Epithelial cell of proximal tubule (primary cell): Measurements from ENCODE around the gene HS3ST3A1. TPM values are rescaled to one million over a fixed set of nuclear protein-coding genes. Genes with fewer than 3 reads are reported as not detected.

ENCODE experiments used
- DNase-seq: peaks from one replicate; pipeline ENCODE4 v3.0.0-alpha.2; 2011; ENCODE audit warnings: low read depth
- H3K4me3 ChIP-seq: 2 replicates; pipeline ENCODE4 v1.5.1; 2011; ENCODE audit warnings: low read depth, mild to moderate bottlenecking, low read length
- total RNA-seq: library from RNA; depleted of rRNA; stranded (reverse); fragments of >200 nt; gene quantifications from 2 replicates; pipeline ENCODE4 v1.2.3, GENCODE V29; 2015
- TF ChIP-seq, protein P1 (sequence below): conservative IDR thresholded peaks from 2 replicates; pipeline ENCODE4 v1.5.1; 2012; ENCODE audit warnings: low read depth, mild to moderate bottlenecking, low read length

Gene HS3ST3A1
- total RNA-seq, 1 donor from 2014 or later: 5.8 TPM

DNA sequence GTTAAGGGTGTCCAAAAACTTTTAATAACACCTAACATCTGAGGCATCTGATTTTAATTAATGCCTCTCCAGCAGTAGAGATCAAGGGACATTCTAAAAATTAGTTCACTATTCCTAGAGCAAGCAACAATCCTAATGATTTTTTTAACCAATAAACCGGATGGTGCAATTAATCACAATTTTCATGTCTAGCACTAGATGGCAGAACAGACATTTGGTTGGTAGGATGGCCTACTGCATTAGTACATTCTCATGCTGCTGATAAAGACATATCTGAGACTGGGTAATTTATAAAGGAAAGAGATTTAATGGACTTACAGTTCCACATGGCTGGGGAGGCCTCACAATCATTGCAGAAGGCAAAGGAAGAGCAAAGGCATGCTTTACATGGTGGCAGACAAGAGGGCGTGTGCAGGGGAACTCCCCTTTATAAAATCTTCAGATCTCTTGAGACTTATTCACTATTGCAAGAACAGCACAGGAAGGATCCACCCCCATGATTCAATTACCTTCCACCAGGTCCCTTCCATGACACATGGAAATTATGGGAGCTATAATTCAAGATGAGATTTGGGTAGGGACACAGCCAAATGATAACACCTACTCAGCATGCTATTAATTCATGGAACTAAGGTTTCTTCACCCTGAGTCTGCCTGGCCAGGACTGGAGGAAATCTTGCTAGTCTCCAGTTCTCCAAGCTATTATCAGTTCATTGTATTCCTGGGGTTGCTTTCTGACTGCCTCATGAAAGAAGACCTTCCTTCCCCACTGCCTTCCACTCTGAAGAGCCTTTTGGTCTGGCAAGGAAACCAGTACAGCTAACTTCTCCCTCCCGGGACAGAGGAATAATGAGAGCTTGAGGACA is 24.8 kb downstream of the HS3ST3A1 start:
- TF ChIP-seq, protein P1, sequence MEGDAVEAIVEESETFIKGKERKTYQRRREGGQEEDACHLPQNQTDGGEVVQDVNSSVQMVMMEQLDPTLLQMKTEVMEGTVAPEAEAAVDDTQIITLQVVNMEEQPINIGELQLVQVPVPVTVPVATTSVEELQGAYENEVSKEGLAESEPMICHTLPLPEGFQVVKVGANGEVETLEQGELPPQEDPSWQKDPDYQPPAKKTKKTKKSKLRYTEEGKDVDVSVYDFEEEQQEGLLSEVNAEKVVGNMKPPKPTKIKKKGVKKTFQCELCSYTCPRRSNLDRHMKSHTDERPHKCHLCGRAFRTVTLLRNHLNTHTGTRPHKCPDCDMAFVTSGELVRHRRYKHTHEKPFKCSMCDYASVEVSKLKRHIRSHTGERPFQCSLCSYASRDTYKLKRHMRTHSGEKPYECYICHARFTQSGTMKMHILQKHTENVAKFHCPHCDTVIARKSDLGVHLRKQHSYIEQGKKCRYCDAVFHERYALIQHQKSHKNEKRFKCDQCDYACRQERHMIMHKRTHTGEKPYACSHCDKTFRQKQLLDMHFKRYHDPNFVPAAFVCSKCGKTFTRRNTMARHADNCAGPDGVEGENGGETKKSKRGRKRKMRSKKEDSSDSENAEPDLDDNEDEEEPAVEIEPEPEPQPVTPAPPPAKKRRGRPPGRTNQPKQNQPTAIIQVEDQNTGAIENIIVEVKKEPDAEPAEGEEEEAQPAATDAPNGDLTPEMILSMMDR: peak; percentile 11
- H3K4me3 ChIP-seq: no peak overlapping the region
- no peak for DNase-seq

DNA sequence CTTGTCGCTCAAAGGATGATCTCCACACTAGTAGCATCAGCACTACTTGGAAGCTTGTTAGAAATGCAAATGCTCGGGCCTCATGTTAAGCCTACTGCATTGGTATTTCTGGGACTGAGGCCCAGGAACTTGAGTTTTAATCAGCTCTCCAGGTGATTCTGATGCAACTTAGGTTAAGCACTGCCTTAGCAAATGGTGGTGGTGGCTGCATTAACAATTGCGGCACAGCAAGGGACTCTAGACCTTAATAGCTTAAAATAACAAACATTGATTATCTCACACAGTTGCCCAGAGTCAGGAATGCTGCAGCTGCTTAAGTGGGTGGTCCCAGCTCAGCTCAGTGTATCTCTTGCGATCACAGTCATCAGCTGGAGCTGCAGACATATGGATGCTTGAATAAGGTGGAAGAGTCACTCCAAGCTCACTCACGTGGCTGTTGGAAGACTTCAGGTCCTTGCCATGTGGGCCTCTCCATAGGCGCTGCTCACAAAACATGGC is 25.8 kb downstream of the HS3ST3A1 start:
- DNase-seq: no peak
- TF ChIP-seq, protein P1: no peak
- H3K4me3 ChIP-seq: no peak overlapping the region

DNA sequence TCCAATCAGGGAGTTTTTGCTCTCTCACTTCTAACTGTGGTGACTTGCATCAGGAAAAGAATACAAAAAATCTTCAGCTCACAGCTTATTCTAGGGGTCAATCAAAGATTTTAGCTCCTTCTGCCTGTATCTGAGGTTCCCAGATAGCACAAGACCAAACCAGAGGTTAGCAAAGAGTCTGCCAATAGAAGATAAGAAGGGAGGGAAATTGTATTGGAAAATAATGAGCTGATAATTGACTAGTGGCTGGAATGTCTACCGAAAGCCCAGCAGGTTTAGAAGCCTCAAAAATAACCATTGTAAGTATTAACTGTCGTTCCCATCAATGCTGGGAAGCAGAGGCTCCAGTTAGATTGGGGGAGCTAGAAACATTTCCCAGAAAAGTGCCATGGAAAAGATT is 26.3 kb downstream of the HS3ST3A1 start:
- no peak for DNase-seq
- H3K4me3 ChIP-seq: no peak overlapping the region
- TF ChIP-seq, protein P1: no peak

DNA sequence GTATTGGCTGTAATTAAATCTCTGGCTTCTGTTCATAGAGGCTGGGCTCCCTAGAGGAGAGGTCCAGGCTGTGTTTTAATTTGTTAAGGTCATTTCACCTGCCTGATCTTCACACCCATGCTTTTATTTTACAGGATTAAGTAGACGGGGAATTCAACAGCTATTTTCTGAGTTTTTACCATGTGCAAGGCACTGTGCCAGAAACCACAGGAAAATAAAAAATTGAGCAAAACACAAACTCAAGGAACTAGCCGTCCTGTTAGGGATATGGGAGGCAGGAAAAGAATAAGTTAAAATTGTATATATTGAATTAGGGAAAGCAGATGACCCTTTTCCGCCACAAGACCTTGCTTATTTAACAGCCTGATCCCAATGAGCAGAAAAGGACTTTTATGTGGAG is 29.1 kb downstream of the HS3ST3A1 start:
- DNase-seq: no peak
- TF ChIP-seq, protein P1: no peak

DNA sequence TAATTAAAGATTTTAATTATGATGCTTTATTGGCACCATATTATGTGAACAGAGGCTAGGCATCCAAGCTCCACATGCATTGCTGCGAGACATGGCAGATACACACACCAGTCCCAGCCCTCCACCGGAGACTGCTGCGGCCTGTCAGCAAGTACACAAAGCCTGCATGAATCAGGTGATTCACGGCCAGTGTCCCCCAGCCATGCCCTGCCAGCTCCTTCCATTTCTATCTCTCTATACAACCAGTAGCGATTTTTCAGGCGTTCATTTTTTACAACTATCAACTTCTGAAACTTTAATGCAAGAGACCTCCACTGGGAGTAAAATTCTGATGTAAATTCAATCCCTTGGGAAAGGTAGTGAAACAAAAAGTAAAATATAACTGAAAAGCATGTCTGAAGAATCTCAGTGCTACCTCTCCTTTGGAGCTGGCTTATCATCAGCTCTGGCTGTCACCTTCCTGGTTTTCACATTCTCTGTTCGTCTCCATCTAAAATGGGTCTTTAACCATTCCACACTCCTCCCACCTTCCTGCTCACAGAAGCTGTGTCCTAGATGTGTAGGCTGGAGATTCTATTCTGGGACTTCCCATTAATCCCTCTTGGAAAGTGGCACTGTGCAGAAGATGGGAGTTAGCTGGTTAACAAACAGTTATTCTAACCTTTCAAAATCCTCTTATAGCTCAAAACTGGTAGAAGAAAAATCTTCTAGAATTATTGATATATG is 32.2 kb downstream of the HS3ST3A1 start:
- no peak for DNase-seq
- no peak overlapping the region for H3K4me3 ChIP-seq
- TF ChIP-seq, protein P1: no peak

More for the DNA sequence above, 29.1 kb downstream of the HS3ST3A1 start:
- no peak overlapping the region for H3K4me3 ChIP-seq

DNA sequence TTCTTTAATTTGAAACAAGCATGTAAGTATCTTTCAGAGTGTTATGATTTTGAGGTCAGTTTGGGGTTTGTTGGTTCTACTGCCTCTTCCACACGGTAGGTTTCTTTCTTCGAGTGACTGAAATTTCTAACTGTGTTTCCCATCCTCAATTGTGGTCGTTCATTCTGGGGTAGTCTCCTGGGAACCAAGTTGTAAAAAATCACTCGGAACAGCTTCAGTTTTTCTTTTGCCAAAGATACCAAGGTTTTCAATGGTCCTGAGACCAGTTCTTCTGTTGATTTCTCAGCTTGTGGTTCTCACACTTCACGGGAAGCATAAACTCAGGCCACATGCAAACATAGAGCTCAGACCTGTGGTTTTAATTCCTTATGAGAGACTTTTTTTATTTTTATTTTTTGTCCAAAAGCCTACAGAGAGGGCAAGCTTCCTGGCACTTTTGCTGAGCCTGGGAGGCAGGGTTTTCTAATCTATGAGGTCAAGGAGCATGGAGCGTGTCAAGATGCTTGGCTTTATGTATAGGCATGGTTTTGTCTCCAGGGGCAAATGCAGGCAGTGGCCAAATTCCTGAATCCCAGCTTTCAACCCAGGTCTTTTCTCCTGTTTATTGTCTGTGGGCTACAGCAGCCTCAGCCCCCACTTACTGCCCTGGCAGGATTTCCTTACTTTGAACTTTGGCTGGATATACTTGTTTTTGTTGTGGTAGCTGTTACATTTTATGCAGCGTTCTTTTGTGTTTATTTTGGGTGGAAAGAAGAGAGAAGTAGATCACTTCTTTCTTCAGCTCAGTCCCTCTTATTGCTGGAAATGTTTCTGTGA is 32.9 kb downstream of the HS3ST3A1 start:
- no peak overlapping the region for H3K4me3 ChIP-seq
- no peak for DNase-seq
- TF ChIP-seq, protein P1: no peak
